Smooth muscle cell (in vitro differentiated cells): ENCODE results near the gene ZNF692. TPM values are rescaled to one million over a fixed set of nuclear protein-coding genes. Genes with fewer than 3 reads are reported as not detected.

Experiments
- DNase-seq: peaks from one replicate; lab custom pipeline; 2025; ENCODE audit not compliant: unreplicated experiment; lab: John Stamatoyannopoulos, UW
- H2AFZ ChIP-seq: fragments of 200-600 bp; sonication (generic); 2 replicates; pipeline ENCODE4 v1.6.0; 2016; ENCODE audit warnings: antibody characterized with exemption, low read depth, mild to moderate bottlenecking
- H3F3A ChIP-seq: fragments of 200-600 bp; sonication (generic); 2 replicates; pipeline ENCODE4 v1.6.0; 2017; ENCODE audit warnings: antibody characterized with exemption, low read depth
- H3K27ac ChIP-seq: fragments of 200-600 bp; sonication (generic); 2 replicates; pipeline ENCODE4 v1.5.1; 2016; ENCODE audit warnings: low read depth, mild to moderate bottlenecking
- H3K27me3 ChIP-seq: fragments of 200-600 bp; sonication (generic); 2 replicates; pipeline ENCODE4 v1.6.1; 2016; ENCODE audit warnings: low read depth, mild to moderate bottlenecking
- H3K36me3 ChIP-seq: fragments of 200-600 bp; sonication (generic); 2 replicates; pipeline ENCODE4 v1.5.1; 2016; ENCODE audit warnings: low read depth
- H3K4me1 ChIP-seq: fragments of 200-600 bp; sonication (generic); 2 replicates; pipeline ENCODE4 v1.5.1; 2016; ENCODE audit warnings: low read depth
- H3K4me2 ChIP-seq: fragments of 200-600 bp; sonication (generic); 2 replicates; pipeline ENCODE4 v1.6.0; 2016; ENCODE audit warnings: mild to moderate bottlenecking
- H3K4me3 ChIP-seq: fragments of 200-600 bp; sonication (generic); 2 replicates; pipeline ENCODE4 v1.5.1; 2016; ENCODE audit warnings: mild to moderate bottlenecking
- H3K79me2 ChIP-seq: fragments of 200-600 bp; sonication (generic); 2 replicates; pipeline ENCODE4 v1.6.0; 2016; ENCODE audit warnings: low read depth, mild to moderate bottlenecking
- H3K9ac ChIP-seq: fragments of 200-600 bp; sonication (generic); 2 replicates; pipeline ENCODE4 v1.6.0; 2016; ENCODE audit warnings: low read depth
- H3K9me3 ChIP-seq: fragments of 200-600 bp; sonication (generic); replicated peaks from 2 replicates; pipeline ENCODE4 v1.5.1; 2016; ENCODE audit warnings: low read depth
- H4K20me1 ChIP-seq: fragments of 200-600 bp; sonication (generic); 2 replicates; pipeline ENCODE4 v1.6.0; 2016; ENCODE audit warnings: low read depth
- WGBS: methylation state at CpG from one replicate; pipeline ENCODE4 v1.1.7; 2016; ENCODE audit warnings: low lambda C conversion rate; 5-methylcytosine and 5-hydroxymethylcytosine counted together
- polyA plus RNA-seq: library from polyadenylated mRNA; unstranded; fragments of >200 nt; fragmentation: Nextera tagmentation; extraction: Ambion mirVana; gene quantifications from 2 replicates; pipeline ENCODE4 v1.2.1, GENCODE V29; 2016
- total RNA-seq: library from RNA; depleted of rRNA; stranded (reverse); fragments of >200 nt; gene quantifications from 2 replicates; pipeline ENCODE4 v1.2.3, GENCODE V29; 2014
- TF ChIP-seq, protein P1 (sequence below): fragments of 200-600 bp; sonication (generic); IDR thresholded peaks from 2 replicates; pipeline ENCODE4 v1.5.1; 2017; ENCODE audit warnings: borderline replicate concordance, mild to moderate bottlenecking, antibody characterized with exemption; ENCODE audit not compliant: insufficient read depth, poor library complexity, severe bottlenecking

The ZNF692 gene
- total and polyA plus RNA-seq, 2 experiments from 2014 or later, result 24.8 to 25.9 TPM

DNA sequence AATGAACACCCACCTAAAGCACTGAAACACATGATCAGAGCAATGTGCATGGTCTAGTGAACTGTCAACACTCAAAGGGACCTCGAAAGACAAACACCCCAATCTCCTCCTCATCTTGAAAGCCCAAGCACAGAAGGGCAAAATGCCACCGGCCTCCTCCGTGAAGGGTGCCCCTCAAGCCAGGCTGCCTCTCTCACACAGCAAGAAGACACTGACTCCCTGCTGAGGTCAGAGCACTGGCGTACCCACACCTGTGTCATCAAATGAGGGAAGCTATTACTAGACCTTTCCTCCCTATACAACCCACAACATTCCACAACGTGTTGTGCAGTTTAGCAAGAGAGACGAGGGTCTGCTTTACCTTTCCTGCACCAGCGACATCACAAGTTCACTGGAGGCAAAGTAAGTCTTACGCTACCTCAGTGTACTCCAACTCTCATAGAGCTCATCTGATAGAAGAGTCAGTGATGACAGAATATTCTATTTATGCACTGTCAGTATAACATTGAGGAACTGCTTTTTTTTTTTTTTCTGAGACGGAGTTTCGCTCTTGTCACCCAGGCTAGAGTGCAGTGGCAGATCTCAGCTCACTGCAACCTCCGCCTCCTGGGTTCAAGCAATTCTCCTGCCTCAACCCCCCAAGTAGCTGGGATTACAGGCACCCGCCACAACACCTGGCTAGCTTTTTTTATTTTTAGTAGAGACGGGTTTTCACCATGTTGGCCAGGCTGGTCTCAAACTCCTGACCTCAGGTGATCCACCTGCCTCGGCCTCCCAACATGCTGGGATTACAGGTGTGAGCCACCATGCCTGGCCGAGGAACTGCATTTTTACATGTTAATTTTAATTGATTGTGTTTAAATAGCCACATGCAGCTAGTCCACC is 36.5 kb downstream of the ZNF692 start:
- H3K27ac ChIP-seq, result no peak overlapping the region
- TF ChIP-seq, protein P1, sequence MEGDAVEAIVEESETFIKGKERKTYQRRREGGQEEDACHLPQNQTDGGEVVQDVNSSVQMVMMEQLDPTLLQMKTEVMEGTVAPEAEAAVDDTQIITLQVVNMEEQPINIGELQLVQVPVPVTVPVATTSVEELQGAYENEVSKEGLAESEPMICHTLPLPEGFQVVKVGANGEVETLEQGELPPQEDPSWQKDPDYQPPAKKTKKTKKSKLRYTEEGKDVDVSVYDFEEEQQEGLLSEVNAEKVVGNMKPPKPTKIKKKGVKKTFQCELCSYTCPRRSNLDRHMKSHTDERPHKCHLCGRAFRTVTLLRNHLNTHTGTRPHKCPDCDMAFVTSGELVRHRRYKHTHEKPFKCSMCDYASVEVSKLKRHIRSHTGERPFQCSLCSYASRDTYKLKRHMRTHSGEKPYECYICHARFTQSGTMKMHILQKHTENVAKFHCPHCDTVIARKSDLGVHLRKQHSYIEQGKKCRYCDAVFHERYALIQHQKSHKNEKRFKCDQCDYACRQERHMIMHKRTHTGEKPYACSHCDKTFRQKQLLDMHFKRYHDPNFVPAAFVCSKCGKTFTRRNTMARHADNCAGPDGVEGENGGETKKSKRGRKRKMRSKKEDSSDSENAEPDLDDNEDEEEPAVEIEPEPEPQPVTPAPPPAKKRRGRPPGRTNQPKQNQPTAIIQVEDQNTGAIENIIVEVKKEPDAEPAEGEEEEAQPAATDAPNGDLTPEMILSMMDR, result no peak

DNA sequence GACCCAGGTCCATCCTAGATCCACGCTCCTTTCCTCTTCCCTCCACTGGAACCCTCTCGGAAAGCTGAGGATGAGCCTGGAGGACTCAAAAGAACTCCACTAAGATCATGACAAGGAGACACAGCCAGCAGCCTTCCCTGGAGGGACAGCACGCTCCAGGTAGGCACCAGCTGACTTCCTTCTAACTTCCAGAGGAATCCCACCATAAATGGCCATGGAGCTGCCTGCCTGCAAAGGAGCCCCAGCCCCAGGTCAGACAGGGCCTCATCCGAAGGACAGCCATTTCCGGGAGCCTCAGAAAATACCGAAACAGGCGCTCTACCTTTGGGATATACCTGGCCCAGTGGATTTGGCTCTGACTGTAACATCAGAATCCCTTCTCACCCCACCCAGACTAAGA is 37.2 kb downstream of the ZNF692 start:
- TF ChIP-seq, protein P1, result no peak
- H3K27ac ChIP-seq, result peak overlapping the region; percentile 52
- H3F3A ChIP-seq, result no peaks in the 10 kb centered on the region
- H3K9me3 ChIP-seq, result no peaks in the 10 kb centered on the region
- H3K9ac ChIP-seq, result no peak overlapping the region
- WGBS, result 97% methylated on average over 7 of the region's 7 CpGs
- peaks cover 63% of the 10 kb centered on the region for H3K79me2 ChIP-seq
- peaks cover 72% of the 10 kb centered on the region for H4K20me1 ChIP-seq
- H3K4me1 ChIP-seq, result peaks cover 14% of the 10 kb centered on the region
- no peaks in the 10 kb centered on the region for H3K27me3 ChIP-seq
- peak overlapping the region; percentile 47 for H3K4me2 ChIP-seq
- no peak for DNase-seq
- no peak overlapping the region for H3K4me3 ChIP-seq
- no peak overlapping the region for H2AFZ ChIP-seq
- H3K36me3 ChIP-seq, result no peaks in the 10 kb centered on the region

More for the DNA sequence above, 36.5 kb downstream of the ZNF692 start:
- peaks cover 64% of the 10 kb centered on the region for H4K20me1 ChIP-seq
- no peaks in the 10 kb centered on the region for H3K9me3 ChIP-seq
- no peak for DNase-seq
- H3K4me2 ChIP-seq, result peak overlapping the region; percentile 86
- 97% methylated on average over 15 of the region's 15 CpGs for WGBS
- no peaks in the 10 kb centered on the region for H3K27me3 ChIP-seq
- peaks cover 63% of the 10 kb centered on the region for H3K79me2 ChIP-seq
- H3K9ac ChIP-seq, result no peak overlapping the region
- H3F3A ChIP-seq, result no peaks in the 10 kb centered on the region
- peaks cover 19% of the 10 kb centered on the region for H3K4me1 ChIP-seq
- no peak overlapping the region for H2AFZ ChIP-seq
- H3K4me3 ChIP-seq, result no peak overlapping the region
- no peaks in the 10 kb centered on the region for H3K36me3 ChIP-seq

DNA sequence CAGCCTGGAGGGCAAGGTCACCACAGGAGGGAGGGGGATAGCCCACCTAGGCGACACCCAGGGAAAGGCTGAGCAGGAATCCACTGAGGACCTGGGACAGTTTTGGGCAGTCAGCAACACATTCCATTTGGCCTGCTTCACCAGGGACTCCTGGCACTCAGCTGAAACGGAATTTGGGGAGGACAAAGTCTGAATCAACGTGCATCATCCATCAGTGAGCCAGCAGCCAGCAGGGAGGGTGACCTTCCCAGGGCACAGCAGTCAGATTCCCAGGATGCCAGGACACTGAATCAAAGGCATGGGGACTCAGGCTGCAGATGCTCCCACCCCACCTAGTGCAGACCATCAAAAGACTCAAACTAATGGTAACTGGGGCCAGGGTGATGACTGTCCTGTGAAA is 37.8 kb downstream of the ZNF692 start:
- H3K27me3 ChIP-seq, result no peaks in the 10 kb centered on the region
- H3K4me2 ChIP-seq, result peak overlapping the region; percentile 47
- no peak overlapping the region for H3K4me3 ChIP-seq
- no peak overlapping the region for H3K9ac ChIP-seq
- H3K4me1 ChIP-seq, result peaks cover 14% of the 10 kb centered on the region
- no peaks in the 10 kb centered on the region for H3F3A ChIP-seq
- peak overlapping the region; percentile 52 for H3K27ac ChIP-seq
- WGBS, result 53% methylated on average over 3 of the region's 3 CpGs
- H2AFZ ChIP-seq, result no peak overlapping the region
- H3K36me3 ChIP-seq, result no peaks in the 10 kb centered on the region
- TF ChIP-seq, protein P1, result no peak
- no peaks in the 10 kb centered on the region for H3K9me3 ChIP-seq
- DNase-seq, result no peak
- H3K79me2 ChIP-seq, result peaks cover 63% of the 10 kb centered on the region
- peaks cover 73% of the 10 kb centered on the region for H4K20me1 ChIP-seq
